GM12878 (cell line): Measurements from ENCODE around the gene ANKIB1.

ENCODE experiments used
- CREB1 ChIP-seq: IDR thresholded peaks from 2 replicates; pipeline ENCODE4 v1.6.1; 2012; ENCODE audit warnings: low read depth, mild to moderate bottlenecking, inconsistent platforms
- GABPA ChIP-seq: IDR thresholded peaks from 2 replicates; pipeline ENCODE4 v1.6.1; 2014; ENCODE audit warnings: antibody characterized with exemption, low read depth, mild to moderate bottlenecking, inconsistent platforms
- SIN3A ChIP-seq: IDR thresholded peaks from 2 replicates; pipeline ENCODE4 v1.6.1; 2012; ENCODE audit warnings: low read depth, low read length, improper control_type of control experiment
- TCF12 ChIP-seq: IDR thresholded peaks from 2 replicates; pipeline ENCODE4 v1.6.1; 2011; ENCODE audit warnings: low read depth, mild to moderate bottlenecking, low read length
- TF ChIP-seq, protein P1 (sequence below): fragments of 450-650 bp; IDR thresholded peaks from 2 replicates; pipeline ENCODE4 v1.6.1; 2018; ENCODE audit warnings: borderline replicate concordance, mild to moderate bottlenecking; ENCODE audit not compliant: partially characterized antibody
- TF ChIP-seq, protein P2 (sequence below): IDR thresholded peaks from 2 replicates; pipeline ENCODE4 v1.6.1; 2011; ENCODE audit warnings: low read depth, mild to moderate bottlenecking, low read length, moderate library complexity, borderline replicate concordance; ENCODE audit errors: extremely low read depth
- TF ChIP-seq, protein P3 (sequence below), 3 experiments: IDR thresholded peaks in 2 of 3; conservative IDR thresholded peaks in 1 of 3; 2 replicates each; pipeline ENCODE4 v1.5.1; 2011; ENCODE audit warnings: low read depth in 3 of 3, low read length in 3 of 3, mild to moderate bottlenecking in 3 of 3, control low read depth in 2 of 3, moderate library complexity in 2 of 3, inconsistent platforms in 1 of 3, mixed read lengths in 1 of 3; ENCODE audit not compliant: control insufficient read depth in 2 of 3, insufficient read depth in 1 of 3; ENCODE audit errors: extremely low read depth in 1 of 3
- TF ChIP-seq, protein P4 (sequence below): IDR thresholded peaks from 2 replicates; pipeline ENCODE4 v1.6.1; 2012; ENCODE audit warnings: low read depth, low read length, improper control_type of control experiment

DNA sequence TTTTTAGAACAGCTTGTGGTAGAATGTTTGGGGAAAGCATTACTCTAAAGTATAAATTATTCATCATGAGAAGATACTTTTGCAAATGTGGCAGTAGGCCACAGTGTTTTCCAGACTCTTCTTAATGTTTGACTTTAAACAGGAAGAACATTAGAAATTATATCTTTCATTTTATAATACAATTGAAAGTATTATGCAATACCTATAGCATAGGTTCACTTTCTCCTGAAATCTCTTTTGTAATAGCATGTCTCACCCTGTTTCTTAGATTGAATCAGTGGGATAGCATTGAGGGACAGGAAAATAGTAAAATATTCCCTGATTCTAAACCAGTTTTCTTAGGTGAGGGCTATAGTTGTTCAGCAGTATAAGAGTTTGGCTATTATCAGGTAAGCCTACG, 23.1 kb downstream of the ANKIB1 start:
- TF ChIP-seq SIN3A (no peak), CREB1 (no peak), GABPA (no peak), TCF12 (no peak)
- TF ChIP-seq, protein P1, sequence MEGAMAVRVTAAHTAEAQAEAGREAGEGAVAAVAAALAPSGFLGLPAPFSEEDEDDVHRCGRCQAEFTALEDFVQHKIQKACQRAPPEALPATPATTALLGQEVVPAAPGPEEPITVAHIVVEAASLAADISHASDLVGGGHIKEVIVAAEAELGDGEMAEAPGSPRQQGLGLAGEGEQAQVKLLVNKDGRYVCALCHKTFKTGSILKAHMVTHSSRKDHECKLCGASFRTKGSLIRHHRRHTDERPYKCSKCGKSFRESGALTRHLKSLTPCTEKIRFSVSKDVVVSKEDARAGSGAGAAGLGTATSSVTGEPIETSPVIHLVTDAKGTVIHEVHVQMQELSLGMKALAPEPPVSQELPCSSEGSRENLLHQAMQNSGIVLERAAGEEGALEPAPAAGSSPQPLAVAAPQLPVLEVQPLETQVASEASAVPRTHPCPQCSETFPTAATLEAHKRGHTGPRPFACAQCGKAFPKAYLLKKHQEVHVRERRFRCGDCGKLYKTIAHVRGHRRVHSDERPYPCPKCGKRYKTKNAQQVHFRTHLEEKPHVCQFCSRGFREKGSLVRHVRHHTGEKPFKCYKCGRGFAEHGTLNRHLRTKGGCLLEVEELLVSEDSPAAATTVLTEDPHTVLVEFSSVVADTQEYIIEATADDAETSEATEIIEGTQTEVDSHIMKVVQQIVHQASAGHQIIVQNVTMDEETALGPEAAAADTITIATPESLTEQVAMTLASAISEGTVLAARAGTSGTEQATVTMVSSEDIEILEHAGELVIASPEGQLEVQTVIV: no peak
- TF ChIP-seq, protein P2, sequence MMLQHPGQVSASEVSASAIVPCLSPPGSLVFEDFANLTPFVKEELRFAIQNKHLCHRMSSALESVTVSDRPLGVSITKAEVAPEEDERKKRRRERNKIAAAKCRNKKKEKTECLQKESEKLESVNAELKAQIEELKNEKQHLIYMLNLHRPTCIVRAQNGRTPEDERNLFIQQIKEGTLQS: no peak
- TF ChIP-seq, protein P3, sequence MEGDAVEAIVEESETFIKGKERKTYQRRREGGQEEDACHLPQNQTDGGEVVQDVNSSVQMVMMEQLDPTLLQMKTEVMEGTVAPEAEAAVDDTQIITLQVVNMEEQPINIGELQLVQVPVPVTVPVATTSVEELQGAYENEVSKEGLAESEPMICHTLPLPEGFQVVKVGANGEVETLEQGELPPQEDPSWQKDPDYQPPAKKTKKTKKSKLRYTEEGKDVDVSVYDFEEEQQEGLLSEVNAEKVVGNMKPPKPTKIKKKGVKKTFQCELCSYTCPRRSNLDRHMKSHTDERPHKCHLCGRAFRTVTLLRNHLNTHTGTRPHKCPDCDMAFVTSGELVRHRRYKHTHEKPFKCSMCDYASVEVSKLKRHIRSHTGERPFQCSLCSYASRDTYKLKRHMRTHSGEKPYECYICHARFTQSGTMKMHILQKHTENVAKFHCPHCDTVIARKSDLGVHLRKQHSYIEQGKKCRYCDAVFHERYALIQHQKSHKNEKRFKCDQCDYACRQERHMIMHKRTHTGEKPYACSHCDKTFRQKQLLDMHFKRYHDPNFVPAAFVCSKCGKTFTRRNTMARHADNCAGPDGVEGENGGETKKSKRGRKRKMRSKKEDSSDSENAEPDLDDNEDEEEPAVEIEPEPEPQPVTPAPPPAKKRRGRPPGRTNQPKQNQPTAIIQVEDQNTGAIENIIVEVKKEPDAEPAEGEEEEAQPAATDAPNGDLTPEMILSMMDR (IDR thresholded peaks at IDR 0.05 in 2 of 3, conservative IDR thresholded peaks at IDR 0.05 in 1 of 3; ENCODE audit: control insufficient read depth in 2 of 3, extremely low read depth in 1 of 3, insufficient read depth in 1 of 3, low read depth in 3 of 3, low read length in 3 of 3): no peak
- TF ChIP-seq, protein P4, sequence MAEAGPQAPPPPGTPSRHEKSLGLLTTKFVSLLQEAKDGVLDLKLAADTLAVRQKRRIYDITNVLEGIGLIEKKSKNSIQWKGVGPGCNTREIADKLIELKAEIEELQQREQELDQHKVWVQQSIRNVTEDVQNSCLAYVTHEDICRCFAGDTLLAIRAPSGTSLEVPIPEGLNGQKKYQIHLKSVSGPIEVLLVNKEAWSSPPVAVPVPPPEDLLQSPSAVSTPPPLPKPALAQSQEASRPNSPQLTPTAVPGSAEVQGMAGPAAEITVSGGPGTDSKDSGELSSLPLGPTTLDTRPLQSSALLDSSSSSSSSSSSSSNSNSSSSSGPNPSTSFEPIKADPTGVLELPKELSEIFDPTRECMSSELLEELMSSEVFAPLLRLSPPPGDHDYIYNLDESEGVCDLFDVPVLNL: no peak
